ENCODE data around the gene ESPN. TPM values are rescaled to one million over a fixed set of nuclear protein-coding genes. Genes with fewer than 3 reads are reported as not detected.
A peak's percentile ranks its signal among the peaks of the same experiment; 100 is the strongest.

Gene ESPN
- total and polyA plus RNA-seq, 2 of the 8 experiments (the other 6 are each of a cell fraction or from before 2014, with no cell fraction given), result 5.2 to 16.3 TPM

DNA sequence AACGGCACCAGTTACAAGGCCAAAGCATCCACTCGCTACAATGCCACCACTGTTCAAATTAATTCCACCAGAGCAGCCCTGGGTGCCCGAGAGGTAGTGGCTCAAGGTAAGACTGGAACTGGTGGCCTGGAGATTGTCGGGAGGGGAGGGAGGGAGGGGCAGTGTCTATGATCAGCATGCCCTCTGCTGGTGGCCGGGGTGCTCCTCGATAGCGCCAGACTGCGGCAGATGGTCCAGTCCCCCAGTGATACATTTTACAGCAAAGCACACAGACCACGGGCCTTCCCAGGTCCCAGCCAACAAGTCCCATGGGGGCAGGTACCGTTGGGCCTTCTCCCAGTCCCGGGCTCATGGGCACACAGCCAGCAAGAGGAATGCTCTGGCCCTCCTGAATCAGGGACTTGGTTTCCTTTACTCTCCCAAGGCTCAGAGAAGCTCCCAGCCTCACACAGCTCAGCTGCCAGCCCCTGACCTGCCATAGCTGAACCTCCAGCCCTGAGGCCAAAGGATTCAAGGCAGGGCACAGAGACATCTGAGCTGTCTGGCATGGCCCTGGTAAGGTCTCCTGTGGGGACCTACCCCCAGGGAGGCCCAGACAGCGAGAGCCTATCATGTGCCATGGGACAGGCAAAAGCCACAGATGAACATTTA, 46.4 kb upstream of the ESPN start:
- H3K9me3 ChIP-seq (ENCODE audit: insufficient read depth in 2 of 2, low read depth in 1 of 2, low read length in 1 of 2), result no peaks in the 10 kb centered on the region
- no peak overlapping the region for H3K23ac ChIP-seq (ENCODE audit: insufficient read length)
- whole genome bisulfite sequencing, 2 experiments (ENCODE audit: extremely low coverage in 1 of 2, insufficient coverage in 1 of 2, insufficient read length in 1 of 2, insufficient replicate concordance in 2 of 2, low coverage in 1 of 2, low lambda C conversion rate in 2 of 2, missing lambda C conversion rate in 1 of 2), result 80% methylated on average over 12 of the region's 12 CpGs; no CpG with 5 or more reads in 1 of the 2 experiments
- no peaks in the 10 kb centered on the region for H3K27me3 ChIP-seq (replicated peaks in 1 of 4; ENCODE audit: control insufficient read depth in 3 of 4, extremely low read depth in 1 of 4, insufficient read depth in 3 of 4, low read length in 3 of 4)
- H3K4me2 ChIP-seq (ENCODE audit: insufficient read depth in 1 of 2, low read depth in 2 of 2, low read length in 2 of 2), result no peak overlapping the region
- H3K4me3 ChIP-seq (ENCODE audit: extremely low read depth in 1 of 4, insufficient read depth in 2 of 4, low read depth in 3 of 4, low read length in 4 of 4), result no peak overlapping the region
- H3K23me2 ChIP-seq (ENCODE audit: low read depth, low read length), result no peaks in the 10 kb centered on the region
- no peak overlapping the region for H3K14ac ChIP-seq (ENCODE audit: insufficient read length)
- no peak overlapping the region for H3K9ac ChIP-seq (replicated peaks in 1 of 4; ENCODE audit: extremely low read depth in 1 of 4, low read depth in 3 of 4, low read length in 3 of 4)
- H4K8ac ChIP-seq (ENCODE audit: extremely low read depth, insufficient read depth, low read length), result peak overlapping the region; percentile 84
- H3K79me1 ChIP-seq (ENCODE audit: low read depth, low read length), result peaks cover 12% of the 10 kb centered on the region
- H3K56ac ChIP-seq (replicated peaks; ENCODE audit: insufficient read length, low read depth, low read length), result no peak overlapping the region
- DNase-seq (ENCODE audit: low read depth in 1 of 2, low spot score in 2 of 2) (no peak), FAIRE-seq (no peak)
- no peak overlapping the region for H4K5ac ChIP-seq (ENCODE audit: insufficient read length, low read depth, low read length)
- CTCF ChIA-PET (ENCODE audit: partially characterized antibody), result interaction anchor here (1.0 to 58.4 kb wide), 7 partner anchors 14 to 63 kb away, joined by 3 to 1769 read pairs (median 6); partner anchors contain the start of genes ACOT7 and HES2
- no peak overlapping the region for H2BK20ac ChIP-seq (ENCODE audit: low read length)
- H3K18ac ChIP-seq (ENCODE audit: extremely low read depth, low read length), result no peak overlapping the region
- H2BK12ac ChIP-seq (ENCODE audit: low read depth, low read length), result 0 out of 2 replicates have a peak overlapping the region, but pooled peaks have one; percentile 68
- H3K36me3 ChIP-seq (ENCODE audit: control insufficient read depth in 2 of 4, insufficient read depth in 4 of 4, low read length in 3 of 4), result no peaks in the 10 kb centered on the region
- no peak overlapping the region for H3K4ac ChIP-seq (replicated peaks; ENCODE audit: insufficient read length, low read depth, low read length)
- peaks cover 0 to 2% (median 0%) of the 10 kb centered on the region in 4 experiments; a peak in 2 of 7 replicates for H3K4me1 ChIP-seq (replicated peaks in 1 of 4; ENCODE audit: control insufficient read depth in 3 of 4, insufficient read depth in 4 of 4, low read length in 3 of 4)
- no peak overlapping the region for H2AFZ ChIP-seq (ENCODE audit: low read length)
- POLR2A ChIA-PET (ENCODE audit: partially characterized antibody), result interaction anchor here (0.8 to 5.8 kb wide), 2 partner anchors 11 to 16 kb away, joined by 4 to 29 read pairs; partner anchors contain the start of gene ACOT7
- 0 out of 2 replicates have a peak overlapping the region, but pooled peaks have one; percentile 27 for H2BK5ac ChIP-seq (ENCODE audit: low read depth, low read length)
- H3K79me2 ChIP-seq (ENCODE audit: control insufficient read depth in 1 of 2, insufficient read depth in 2 of 2, low read length in 2 of 2), result peaks cover 0 to 67% of the 10 kb centered on the region in 2 experiments; a peak in 3 of 4 replicates
- H4K20me1 ChIP-seq (replicated peaks in 1 of 2; ENCODE audit: control insufficient read depth in 1 of 2, insufficient read depth in 2 of 2, low read length in 2 of 2), result peaks cover 3 to 22% of the 10 kb centered on the region in 2 experiments
- no peak overlapping the region for H2BK120ac ChIP-seq (replicated peaks; ENCODE audit: low read depth, low read length)
- H2BK15ac ChIP-seq (ENCODE audit: low read length), result no peak overlapping the region
- peak overlapping the region; percentile 22 for H4K91ac ChIP-seq (replicated peaks; ENCODE audit: insufficient read length, low read length)
- no peak overlapping the region for H3K27ac ChIP-seq (ENCODE audit: low read depth, low read length)
- no peak overlapping the region for H2AK5ac ChIP-seq (ENCODE audit: low read depth, low read length)

All from H1 (cell line).